IPS-18c (cell line): ENCODE data around the gene BDKRB2.

ENCODE experiments used
- H3K4me3 ChIP-seq: 2 replicates; pipeline ENCODE4 v1.7.0; 2013; ENCODE audit warnings: low read depth, mild to moderate bottlenecking, low read length, moderate library complexity; ENCODE audit not compliant: insufficient read depth
- H3K9me3 ChIP-seq: one replicate; pipeline ENCODE4 v1.6.1; 2013; ENCODE audit warnings: mild to moderate bottlenecking, low read length, moderate library complexity; ENCODE audit not compliant: control insufficient read depth, insufficient read depth

Gene BDKRB2

DNA sequence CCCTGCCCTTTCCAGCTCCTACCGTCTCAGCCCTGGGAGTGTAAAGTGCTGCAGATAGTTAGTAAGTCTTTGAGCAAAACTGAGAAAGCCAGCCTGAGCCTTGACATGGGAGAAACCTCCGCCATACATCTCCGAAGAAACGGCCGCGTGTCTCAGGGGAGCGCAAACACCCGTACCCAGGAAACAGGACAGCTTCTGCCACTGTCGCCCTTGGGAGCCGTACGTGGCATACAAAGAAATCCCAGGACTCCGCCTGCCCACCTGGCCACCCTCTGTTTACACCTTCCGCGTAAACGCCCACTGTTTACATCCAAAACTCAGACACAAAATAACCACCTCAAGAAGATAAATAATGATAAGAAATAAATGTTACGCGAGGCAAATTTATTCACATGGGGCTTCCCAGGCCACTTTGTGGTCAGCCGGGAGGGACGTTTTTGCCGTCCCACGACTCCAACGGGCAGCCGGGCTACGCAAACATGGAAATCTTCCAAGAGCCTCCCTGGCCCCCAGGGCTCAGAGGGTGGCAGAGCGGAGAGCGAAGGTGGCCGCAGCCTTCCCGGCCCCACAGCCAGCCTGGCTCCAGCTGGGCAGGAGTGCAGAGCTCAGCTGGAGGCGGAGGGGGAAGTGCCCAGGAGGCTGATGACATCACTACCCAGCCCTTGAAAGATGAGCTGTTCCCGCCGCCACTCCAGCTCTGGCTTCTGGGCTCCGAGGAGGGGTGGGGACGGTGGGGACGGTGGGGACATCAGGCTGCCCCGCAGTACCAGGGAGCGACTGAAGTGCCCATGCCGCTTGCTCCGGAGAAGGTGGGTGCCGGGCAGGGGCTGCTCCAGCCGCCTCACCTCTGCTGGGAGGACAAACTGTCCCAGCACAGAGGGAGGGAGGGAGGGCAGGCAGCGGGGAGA is at the start of gene BDKRB2:
BDKRB2 (plus strand) TSS at position 689 of the 908 bp plus-strand sequence. CDS start 32,269 bp downstream, outside the sequence.
- Histone ChIP-seq H3K4me3 (peak within 1 kb of the TSS; percentile 51), H3K9me3 (no peaks in the 10 kb centered on the region)

GRCh38 chr14:96154900-96155299 is 49.7 kb upstream of the BDKRB2 start:
- no peaks in the 10 kb centered on the region for H3K9me3 ChIP-seq
- no peak overlapping the region for H3K4me3 ChIP-seq

GRCh38 chr14:96156804-96157760 is 47.6 kb upstream of the BDKRB2 start:
- H3K4me3 ChIP-seq, result no peak overlapping the region
- no peaks in the 10 kb centered on the region for H3K9me3 ChIP-seq

DNA sequence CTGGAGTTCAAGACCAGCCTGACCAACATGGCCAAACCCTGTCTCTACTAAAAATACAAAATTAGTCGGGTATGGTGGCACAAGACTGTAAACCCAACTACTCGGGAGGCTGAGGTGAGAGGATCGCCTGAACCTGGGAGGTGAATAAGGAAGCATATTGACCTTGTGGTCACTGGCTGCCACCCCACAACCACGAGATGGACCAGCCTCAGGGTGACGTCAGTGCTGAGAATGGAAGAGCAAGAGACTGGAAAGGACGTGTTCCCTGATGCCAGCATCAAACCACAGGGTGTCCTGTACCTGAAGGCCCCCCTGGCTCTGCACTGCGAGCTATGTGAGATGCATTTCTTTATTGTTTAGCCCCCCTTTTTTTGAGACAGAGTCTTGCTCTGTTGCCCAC is 45.9 kb upstream of the BDKRB2 start:
- no peak overlapping the region for H3K4me3 ChIP-seq
- no peaks in the 10 kb centered on the region for H3K9me3 ChIP-seq

DNA sequence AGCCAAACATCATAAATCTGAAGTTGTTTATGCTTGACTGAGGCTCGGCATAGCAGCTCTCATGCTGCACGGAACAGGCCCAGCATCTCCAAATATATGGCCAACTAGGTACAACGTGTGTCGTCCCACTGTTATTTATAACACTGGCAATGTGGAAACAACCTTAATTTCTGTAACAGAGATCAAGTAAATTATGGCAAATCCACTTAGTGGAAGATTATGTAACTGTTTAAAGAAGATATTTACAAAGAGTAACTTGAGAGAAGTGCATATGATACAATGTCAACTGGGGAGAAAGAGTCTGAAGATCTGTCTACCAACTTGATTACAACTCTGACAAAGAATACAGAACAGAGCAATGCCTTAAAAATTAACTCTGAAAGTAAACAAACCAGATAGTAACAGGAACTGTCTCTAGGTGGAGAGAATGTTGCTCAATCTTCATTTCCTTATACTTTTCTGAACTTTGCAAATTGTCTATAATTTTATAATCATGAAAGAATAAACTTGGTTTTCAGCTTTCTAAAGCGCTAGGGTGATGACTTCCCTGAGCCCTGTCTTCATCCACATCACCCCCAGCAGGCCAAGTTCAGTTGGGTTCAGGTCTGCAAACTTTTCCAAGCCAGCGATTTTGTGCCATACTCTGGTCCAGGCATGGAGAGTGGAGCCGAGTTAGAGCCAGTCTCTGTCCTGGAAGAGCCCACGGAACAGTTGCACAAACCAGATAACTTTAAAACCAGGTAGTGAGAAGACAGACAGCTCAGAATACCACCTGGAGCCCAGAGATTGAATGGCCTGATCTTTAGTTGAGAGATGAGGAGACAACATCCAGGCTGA is 44.3 kb upstream of the BDKRB2 start:
- H3K4me3 ChIP-seq, result no peak overlapping the region
- no peaks in the 10 kb centered on the region for H3K9me3 ChIP-seq

DNA sequence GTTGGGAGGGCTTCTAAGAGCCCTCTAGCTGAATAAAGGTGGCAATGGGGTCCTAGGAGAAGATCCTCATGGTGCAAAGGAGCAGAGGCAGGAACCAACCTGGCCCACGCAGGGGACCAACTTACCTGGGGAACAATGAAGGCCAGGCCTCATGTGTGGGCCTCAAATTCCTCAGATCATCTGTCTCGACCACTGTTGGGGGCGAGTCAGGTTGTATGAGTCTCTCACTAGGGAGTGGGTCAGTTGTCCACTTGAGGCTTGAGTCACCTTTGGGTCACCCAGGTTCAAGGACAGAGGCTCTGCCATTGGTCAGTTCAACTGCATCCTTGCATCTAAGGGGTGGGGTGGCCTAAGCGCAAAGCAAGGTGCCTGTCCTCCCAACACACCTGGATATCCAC is 43.7 kb upstream of the BDKRB2 start:
- no peaks in the 10 kb centered on the region for H3K9me3 ChIP-seq
- H3K4me3 ChIP-seq, result no peak overlapping the region

- no peak overlapping the region for H3K4me3 ChIP-seq
- no peaks in the 10 kb centered on the region for H3K9me3 ChIP-seq
Measured at GRCh38 chr14:96161636-96162035, 43.0 kb upstream of the BDKRB2 start.

GRCh38 chr14:96162265-96162664 is 42.4 kb upstream of the BDKRB2 start:
- H3K9me3 ChIP-seq, result no peaks in the 10 kb centered on the region
- no peak overlapping the region for H3K4me3 ChIP-seq

- Histone ChIP-seq H3K9me3 (no peaks in the 10 kb centered on the region), H3K4me3 (no peak overlapping the region)
Measured at GRCh38 chr14:96162741-96163140, 41.9 kb upstream of the BDKRB2 start.

- no peaks in the 10 kb centered on the region for H3K9me3 ChIP-seq
- no peak overlapping the region for H3K4me3 ChIP-seq
Measured at GRCh38 chr14:96164861-96165490, 39.7 kb upstream of the BDKRB2 start.

DNA sequence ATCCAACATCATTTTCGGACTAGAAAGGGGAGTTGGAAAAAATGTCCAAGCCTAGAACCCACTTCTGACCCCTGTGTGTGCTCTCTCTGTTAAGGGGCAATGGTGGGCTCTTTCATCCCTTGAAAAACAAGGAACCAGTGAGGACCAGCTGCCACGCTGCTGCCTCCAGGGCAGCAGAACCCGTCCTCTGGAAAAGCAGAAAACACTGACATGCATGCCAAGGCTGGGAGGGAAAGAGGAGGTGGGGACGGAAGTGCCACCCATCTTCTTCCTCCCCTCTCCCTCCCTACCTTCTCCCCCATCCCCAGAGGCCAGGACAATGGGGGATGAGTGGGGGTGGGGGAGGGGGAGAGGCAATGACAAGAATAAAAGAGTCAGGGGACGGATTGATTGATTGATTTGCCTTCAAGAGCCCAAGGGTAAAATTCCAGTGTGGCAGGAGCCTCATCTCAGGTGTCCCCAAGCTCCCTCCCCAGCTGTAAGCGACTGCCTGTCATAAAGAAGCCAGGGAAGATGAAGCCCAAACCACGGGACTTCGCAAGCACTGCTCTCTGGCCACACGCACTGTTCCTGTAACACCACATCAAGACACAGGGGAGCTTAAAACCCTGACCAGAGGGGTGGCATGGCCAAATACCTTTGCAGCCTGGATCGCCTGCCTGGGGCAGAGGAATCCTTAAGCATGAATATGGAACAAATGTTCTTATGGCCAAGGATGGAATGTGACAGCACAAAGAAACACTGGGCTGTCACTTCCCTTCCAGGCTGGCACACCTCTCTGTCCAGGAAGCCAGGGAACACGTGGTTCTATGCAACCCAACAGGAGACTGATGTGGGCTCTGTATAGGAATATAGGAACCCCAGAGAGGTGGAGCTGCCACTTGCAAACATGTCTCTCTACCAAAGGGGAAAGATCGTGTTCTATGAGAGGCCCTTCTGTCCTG is 38.9 kb upstream of the BDKRB2 start:
- Histone ChIP-seq H3K9me3 (no peaks in the 10 kb centered on the region), H3K4me3 (no peak overlapping the region)

DNA sequence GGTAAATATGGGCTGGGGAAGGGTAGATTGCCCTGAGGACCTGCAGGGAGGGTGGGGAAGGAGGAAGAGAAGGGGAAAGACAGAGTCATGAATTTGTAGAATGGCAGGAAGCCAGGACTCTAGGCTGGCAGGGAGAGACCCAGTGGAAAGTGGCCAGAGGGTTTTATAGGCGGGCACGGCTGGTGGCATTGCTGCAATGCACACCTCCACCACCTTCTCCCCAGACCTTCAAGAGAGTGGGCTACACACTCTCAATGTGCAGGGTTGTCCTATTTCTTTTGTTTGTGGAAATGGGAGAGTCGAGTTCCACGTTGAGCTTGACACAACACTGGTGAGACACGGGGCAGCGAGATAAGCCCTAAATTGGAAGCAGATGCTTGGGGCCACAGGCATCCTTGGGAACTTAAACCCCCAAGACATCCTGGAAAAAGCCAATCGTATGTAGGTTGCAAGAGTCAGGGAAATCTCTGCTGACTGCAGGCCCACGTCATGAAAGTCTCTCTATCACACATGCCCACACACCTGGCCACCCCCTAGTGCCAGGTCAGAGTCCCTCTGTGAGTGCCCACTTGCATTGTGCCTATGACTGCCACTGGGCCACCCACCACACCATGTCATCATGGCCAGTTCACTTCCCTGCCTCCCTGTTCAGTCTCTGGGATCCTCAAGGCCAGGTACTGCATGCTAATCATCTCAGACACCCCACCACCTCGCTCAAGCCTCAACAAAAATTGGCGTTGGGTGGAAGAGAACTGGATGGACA is 38.0 kb upstream of the BDKRB2 start:
- Histone ChIP-seq H3K9me3 (no peaks in the 10 kb centered on the region), H3K4me3 (no peak overlapping the region)

- Histone ChIP-seq H3K9me3 (no peaks in the 10 kb centered on the region), H3K4me3 (no peak overlapping the region)
Measured at GRCh38 chr14:96167224-96168148, 37.2 kb upstream of the BDKRB2 start.

- Histone ChIP-seq H3K4me3 (no peak overlapping the region), H3K9me3 (no peaks in the 10 kb centered on the region)
Measured at GRCh38 chr14:96168581-96168980, 36.1 kb upstream of the BDKRB2 start.
